Peyer's patch (tissue), 4 donors: ENCODE results near the gene BTD. TPM values are rescaled to one million over a fixed set of nuclear protein-coding genes. Genes with fewer than 3 reads are reported as not detected.

ENCODE experiments used
- DNase-seq, 3 donors: peaks; one replicate each; pipeline ENCODE4 v3.0.0-alpha.2; 2017 to 2019
- H3K27ac ChIP-seq, 4 donors: fragments of 200-600 bp; sonication (generic); one replicate each; pipeline ENCODE4 v1.5.1; 2016 to 2019
- H3K27me3 ChIP-seq, 2 donors: fragments of 200-600 bp; sonication (generic); one replicate each; pipeline ENCODE4 v1.5.1; 2019
- H3K36me3 ChIP-seq, 3 donors: fragments of 200-600 bp; sonication (generic); one replicate each; pipeline ENCODE4 v1.5.1; 2016 to 2019
- H3K4me1 ChIP-seq, 4 donors: fragments of 200-600 bp; sonication (generic); one replicate each; pipeline ENCODE4 v1.5.1; 2016 to 2019
- H3K4me3 ChIP-seq, 4 donors: fragments of 200-600 bp; sonication (generic); 1 replicate in 3 of 4; 2 replicates in 1 of 4; pipeline ENCODE4 v1.5.1; 2016 to 2019; ENCODE audit warnings: mild to moderate bottlenecking in 1 of 4
- H3K9me3 ChIP-seq, 4 donors: fragments of 200-600 bp; sonication (generic); one replicate each; pipeline ENCODE4 v1.5.1; 2016 to 2019; ENCODE audit warnings: mild to moderate bottlenecking in 1 of 4
- CTCF ChIP-seq, 6 experiments: fragments of 450-650 bp in 4 of 6; fragments of 200-600 bp in 2 of 6; sonication (generic) in 1 of 6; IDR thresholded peaks; one replicate each; pipeline ENCODE4 v1.5.1; 2017 to 2019; ENCODE audit warnings: antibody characterized with exemption in 6 of 6, mild to moderate bottlenecking in 3 of 6, moderate library complexity in 1 of 6
- POLR2A ChIP-seq, 2 donors: fragments of 450-650 bp; IDR thresholded peaks; one replicate each; pipeline ENCODE4 v1.5.1; 2017; ENCODE audit warnings: antibody characterized with exemption in 2 of 2, mild to moderate bottlenecking in 2 of 2, moderate library complexity in 2 of 2
- total RNA-seq, 4 donors: library from RNA; depleted of rRNA; stranded (reverse); fragments of >200 nt; gene quantifications; one replicate each; pipeline ENCODE4 v1.1.0, GENCODE V29; 2016

BTD gene
- total RNA-seq, 4 donors from 2014 or later, result 9.1 to 88.4 (median 59.9) TPM

- Histone ChIP-seq H3K36me3 (peaks cover 0 to 18% (median 0%) of the 10 kb centered on the region in 3 donors), H3K27ac (no peak overlapping the region), H3K9me3 (no peaks in the 10 kb centered on the region), H3K4me3 (no peak overlapping the region), H3K4me1 (no peaks in the 10 kb centered on the region), H3K27me3 (no peaks in the 10 kb centered on the region)
- DNase-seq, result no peak
- TF ChIP-seq CTCF (IDR thresholded peaks at IDR 0.05), result no peak
- no peak for TF ChIP-seq POLR2A (IDR thresholded peaks at IDR 0.05)
These were observed 64.1 kb downstream of the BTD start for GRCh38 chr3:15665510-15666150.

GRCh38 chr3:15666277-15666676 lies 64.7 kb downstream of the BTD start:
- H3K4me1 ChIP-seq, result no peaks in the 10 kb centered on the region
- no peak overlapping the region for H3K27ac ChIP-seq
- no peaks in the 10 kb centered on the region for H3K9me3 ChIP-seq
- peaks cover 0 to 19% (median 0%) of the 10 kb centered on the region in 3 donors for H3K36me3 ChIP-seq
- no peak overlapping the region for H3K4me3 ChIP-seq
- TF ChIP-seq POLR2A (IDR thresholded peaks at IDR 0.05) (no peak), CTCF (IDR thresholded peaks at IDR 0.05) (no peak)
- H3K27me3 ChIP-seq, result no peaks in the 10 kb centered on the region
- DNase-seq, result no peak

GRCh38 chr3:15667484-15667883 lies 65.9 kb downstream of the BTD start:
- H3K27ac ChIP-seq, result no peak overlapping the region
- no peaks in the 10 kb centered on the region for H3K4me1 ChIP-seq
- H3K9me3 ChIP-seq, result no peaks in the 10 kb centered on the region
- H3K27me3 ChIP-seq, result no peaks in the 10 kb centered on the region
- H3K36me3 ChIP-seq, result peaks cover 0 to 27% (median 0%) of the 10 kb centered on the region in 3 donors
- no peak for TF ChIP-seq CTCF (IDR thresholded peaks at IDR 0.05)
- no peak for TF ChIP-seq POLR2A (IDR thresholded peaks at IDR 0.05)
- no peak overlapping the region for H3K4me3 ChIP-seq
- peak in 2 of 3 donors; percentile 21 to 55 for DNase-seq

GRCh38 chr3:15673536-15673935 lies 72.0 kb downstream of the BTD start:
- TF ChIP-seq CTCF (IDR thresholded peaks at IDR 0.05) (no peak), POLR2A (IDR thresholded peaks at IDR 0.05) (no peak)
- H3K27me3 ChIP-seq, result no peaks in the 10 kb centered on the region
- H3K36me3 ChIP-seq, result peaks cover 0 to 67% (median 0%) of the 10 kb centered on the region in 3 donors
- H3K27ac ChIP-seq, result no peak overlapping the region
- H3K4me1 ChIP-seq, result no peaks in the 10 kb centered on the region
- H3K4me3 ChIP-seq, result no peak overlapping the region
- DNase-seq, result no peak
- no peaks in the 10 kb centered on the region for H3K9me3 ChIP-seq

- Histone ChIP-seq H3K4me1 (no peaks in the 10 kb centered on the region), H3K9me3 (no peaks in the 10 kb centered on the region), H3K27me3 (no peaks in the 10 kb centered on the region), H3K4me3 (no peak overlapping the region), H3K27ac (no peak overlapping the region), H3K36me3 (peaks cover 0 to 72% (median 0%) of the 10 kb centered on the region in 3 donors)
- DNase-seq, result no peak
- TF ChIP-seq CTCF (IDR thresholded peaks at IDR 0.05), result no peak
- no peak for TF ChIP-seq POLR2A (IDR thresholded peaks at IDR 0.05)
These were observed 74.7 kb downstream of the BTD start for GRCh38 chr3:15676259-15676658.
